Lower leg skin (tissue), 4 donors: ENCODE measurements around the gene SMG1. TPM values are rescaled to one million over a fixed set of nuclear protein-coding genes. Genes with fewer than 3 reads are reported as not detected.
A peak's percentile ranks its signal among the peaks of the same experiment; 100 is the strongest.

Experiments used
- DNase-seq, 2 donors: peaks; one replicate each; pipeline ENCODE4 v3.0.0-alpha.2; 2019; ENCODE audit warnings: low spot score in 2 of 2
- H3K4me3 ChIP-seq: fragments of 200-600 bp; sonication (generic); 2 replicates; pipeline ENCODE4 v1.5.1; 2017; ENCODE audit warnings: mild to moderate bottlenecking, low read depth; ENCODE audit not compliant: poor library complexity, severe bottlenecking
- POLR2A ChIP-seq, 2 donors: fragments of 450-650 bp; IDR thresholded peaks; one replicate each; pipeline ENCODE4 v1.6.1; 2016 to 2017; ENCODE audit warnings: antibody characterized with exemption in 2 of 2, mild to moderate bottlenecking in 1 of 2, moderate library complexity in 1 of 2
- WGBS, 2 donors: methylation state at CpG; one replicate each; pipeline ENCODE4 v1.1.5; 2018; 5-methylcytosine and 5-hydroxymethylcytosine counted together
- intact Hi-C: fragments of 100-400 bp; cut with DNase I; formaldehyde crosslinking; loops from one replicate; pipeline ENCODE4 v1.15.0; 2023; ENCODE audit warnings: low total_unique reads
- total RNA-seq, 4 donors: library from RNA; depleted of rRNA; stranded (reverse); fragments of >200 nt; gene quantifications; one replicate each; pipeline ENCODE4 v1.1.0, GENCODE V29; 2016
- TF ChIP-seq, protein P1 (sequence below), 3 donors: fragments of 450-650 bp; IDR thresholded peaks; one replicate each; pipeline ENCODE4 v1.5.1; 2016; ENCODE audit warnings: antibody characterized with exemption in 3 of 3, mild to moderate bottlenecking in 3 of 3, moderate library complexity in 2 of 3

Gene SMG1
- total RNA-seq, 4 donors from 2014 or later = 86.4 to 187 (median 105) TPM

DNA sequence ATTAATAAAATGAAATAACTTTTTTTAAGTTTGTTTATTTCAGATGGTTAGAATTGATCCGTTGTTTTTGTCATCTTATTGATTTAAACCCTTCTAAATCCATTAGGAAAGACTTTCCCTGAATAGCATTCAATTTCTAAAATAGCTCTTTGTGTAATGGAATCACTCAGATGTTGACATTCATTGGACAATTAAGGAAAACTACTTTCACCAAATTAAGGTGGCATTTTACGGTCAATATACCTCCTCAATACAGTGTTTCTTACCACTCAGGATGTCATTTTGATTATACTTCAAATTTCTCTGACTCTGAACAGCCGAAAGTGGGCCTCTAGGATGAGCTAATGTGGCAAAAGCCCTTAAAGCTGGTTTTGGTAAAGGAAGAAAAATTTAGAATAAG lies 126.7 kb downstream of the SMG1 start:
- TF ChIP-seq, protein P1, sequence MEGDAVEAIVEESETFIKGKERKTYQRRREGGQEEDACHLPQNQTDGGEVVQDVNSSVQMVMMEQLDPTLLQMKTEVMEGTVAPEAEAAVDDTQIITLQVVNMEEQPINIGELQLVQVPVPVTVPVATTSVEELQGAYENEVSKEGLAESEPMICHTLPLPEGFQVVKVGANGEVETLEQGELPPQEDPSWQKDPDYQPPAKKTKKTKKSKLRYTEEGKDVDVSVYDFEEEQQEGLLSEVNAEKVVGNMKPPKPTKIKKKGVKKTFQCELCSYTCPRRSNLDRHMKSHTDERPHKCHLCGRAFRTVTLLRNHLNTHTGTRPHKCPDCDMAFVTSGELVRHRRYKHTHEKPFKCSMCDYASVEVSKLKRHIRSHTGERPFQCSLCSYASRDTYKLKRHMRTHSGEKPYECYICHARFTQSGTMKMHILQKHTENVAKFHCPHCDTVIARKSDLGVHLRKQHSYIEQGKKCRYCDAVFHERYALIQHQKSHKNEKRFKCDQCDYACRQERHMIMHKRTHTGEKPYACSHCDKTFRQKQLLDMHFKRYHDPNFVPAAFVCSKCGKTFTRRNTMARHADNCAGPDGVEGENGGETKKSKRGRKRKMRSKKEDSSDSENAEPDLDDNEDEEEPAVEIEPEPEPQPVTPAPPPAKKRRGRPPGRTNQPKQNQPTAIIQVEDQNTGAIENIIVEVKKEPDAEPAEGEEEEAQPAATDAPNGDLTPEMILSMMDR (IDR thresholded peaks at IDR 0.05) = no peak
- no peak for TF ChIP-seq POLR2A (IDR thresholded peaks at IDR 0.05)
- H3K4me3 ChIP-seq = no peak overlapping the region
- WGBS, 2 donors = 81 to 87% methylated on average over 3 of the region's 3 CpGs
- DNase-seq = no peak
- intact Hi-C loops = no loop called here

DNA sequence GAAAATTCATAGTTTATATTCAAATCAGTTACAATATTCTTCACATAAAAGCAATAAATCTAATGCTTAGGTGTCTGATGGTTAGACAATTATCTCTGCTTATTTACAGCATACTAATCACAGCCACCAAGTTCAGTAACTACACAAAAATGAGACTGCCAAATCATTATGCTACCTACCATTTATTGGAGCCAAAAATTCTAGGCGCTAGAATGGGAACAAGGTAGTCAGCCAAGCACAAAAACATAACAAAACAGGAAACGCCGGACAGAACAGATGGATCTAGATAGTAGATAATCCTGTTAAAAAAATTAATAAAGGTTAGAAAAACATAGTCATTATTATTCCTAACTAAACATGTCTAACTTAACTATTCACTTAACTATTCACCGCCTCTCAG lies 128.5 kb downstream of the SMG1 start:
- DNase-seq = no peak
- intact Hi-C loops = no loop called here
- TF ChIP-seq, protein P1 (IDR thresholded peaks at IDR 0.05) = no peak
- no peak for TF ChIP-seq POLR2A (IDR thresholded peaks at IDR 0.05)
- WGBS, 2 donors = 58 to 65% methylated on average over 4 of the region's 4 CpGs
- H3K4me3 ChIP-seq = no peak overlapping the region

DNA sequence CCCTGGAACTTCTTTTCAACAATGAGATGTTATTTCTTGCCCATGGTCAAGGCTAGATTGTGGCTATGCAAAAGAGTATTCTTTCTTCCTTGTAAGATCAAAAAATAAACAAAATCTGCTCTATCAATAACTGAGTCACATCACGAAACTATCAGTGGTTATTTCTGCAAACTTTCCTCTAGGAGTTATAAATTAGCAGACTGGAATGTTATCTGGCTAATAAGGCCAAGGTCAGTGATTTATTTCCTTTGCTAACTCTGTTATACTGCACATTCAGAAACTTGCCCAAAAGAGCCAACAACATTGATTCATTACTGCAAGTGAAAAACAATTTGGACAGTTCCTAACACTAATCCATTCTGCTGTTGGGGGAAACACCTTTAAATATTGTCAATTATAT lies 129.8 kb downstream of the SMG1 start:
- no peak for DNase-seq
- whole genome bisulfite sequencing, 2 donors = 91 to 97% methylated on average over 1 of the region's 1 CpG
- H3K4me3 ChIP-seq = no peak overlapping the region
- intact Hi-C loops = no loop called here
- TF ChIP-seq, protein P1 (IDR thresholded peaks at IDR 0.05) = no peak
- no peak for TF ChIP-seq POLR2A (IDR thresholded peaks at IDR 0.05)

DNA sequence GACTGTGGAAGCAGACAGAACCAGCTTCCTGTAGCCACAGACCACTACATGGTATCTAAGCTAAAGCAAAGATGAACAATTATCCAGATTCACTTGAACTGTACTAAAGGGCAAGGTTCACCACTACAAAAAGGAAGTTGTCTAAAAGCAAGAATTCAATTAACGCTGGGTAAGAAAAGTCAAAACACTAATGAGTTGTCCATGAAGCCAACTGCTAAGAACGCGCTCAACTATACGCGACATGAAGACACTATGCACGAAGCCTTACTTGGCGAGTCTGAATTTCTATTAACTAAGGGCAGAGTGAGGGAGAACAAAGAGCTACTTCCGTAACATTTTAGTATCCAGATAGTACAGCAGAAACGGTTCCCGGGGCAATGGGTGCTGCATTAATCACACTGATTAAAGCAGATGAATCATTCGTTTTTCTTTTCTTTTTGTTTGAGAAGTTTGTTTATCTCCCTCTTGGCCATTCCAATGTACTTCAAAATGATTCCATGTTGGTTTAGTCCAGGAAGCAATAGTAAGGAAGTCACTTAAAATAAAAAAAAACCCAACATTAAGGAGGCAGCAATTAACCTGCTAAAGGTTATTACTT lies 133.3 kb downstream of the SMG1 start:
- no peak overlapping the region for H3K4me3 ChIP-seq
- TF ChIP-seq, protein P1 (IDR thresholded peaks at IDR 0.05) = no peak
- TF ChIP-seq POLR2A (IDR thresholded peaks at IDR 0.05) = no peak
- DNase-seq = no peak
- intact Hi-C loops = no loop called here
- WGBS, 2 donors = 92 to 93% methylated on average over 11 of the region's 11 CpGs

DNA sequence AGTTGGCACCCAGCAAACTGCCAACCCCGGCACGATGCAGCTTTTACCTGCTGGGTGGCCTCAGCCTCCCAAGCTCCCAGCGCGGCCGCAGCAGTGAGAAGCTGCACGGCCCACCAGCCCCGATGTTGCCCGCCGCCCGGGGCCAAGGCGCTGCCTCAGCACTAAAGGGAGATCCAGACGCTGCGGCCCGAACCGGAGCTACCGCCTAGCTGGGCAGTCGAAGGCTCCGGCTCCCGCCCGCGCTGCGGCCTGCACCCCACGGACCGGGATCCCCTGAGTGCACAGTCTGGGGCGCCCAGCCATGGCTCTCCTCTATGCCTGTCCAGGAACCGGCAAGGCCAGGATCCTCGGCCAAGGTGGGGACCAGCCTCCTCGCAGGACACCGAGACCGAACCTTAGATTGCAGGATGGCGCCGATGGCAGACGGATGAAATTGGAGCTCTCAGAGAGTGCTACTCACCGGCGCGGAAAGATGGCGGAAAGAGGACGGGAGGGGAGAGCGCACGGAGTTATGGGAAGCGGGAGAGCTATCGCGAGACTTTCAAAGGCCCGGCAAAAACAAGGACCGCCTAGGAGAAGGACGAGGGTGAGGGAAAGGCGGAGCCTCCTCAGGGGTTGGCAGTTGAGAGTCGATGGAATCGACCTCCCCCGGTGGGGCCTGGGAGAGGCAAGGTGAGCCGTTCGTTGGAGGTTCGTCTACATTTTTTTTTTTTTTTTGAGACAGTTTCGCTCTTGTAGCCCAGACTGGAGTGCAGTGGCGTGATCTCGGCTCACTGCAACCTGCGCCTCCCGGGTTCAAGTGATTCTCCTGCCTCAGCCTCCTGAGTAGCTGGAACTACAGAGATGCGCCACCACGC lies 136.1 kb downstream of the SMG1 start, which contains the start of gene RPS15A:
TSS of gene RPS15A (minus strand) at position 485 of the 857 bp plus-strand sequence. CDS start 1,221 bp downstream, outside the sequence.
- TF ChIP-seq, protein P1 (IDR thresholded peaks at IDR 0.05) = no peak
- peak in 1 of 2 donors; percentile 25 for TF ChIP-seq POLR2A (IDR thresholded peaks at IDR 0.05)
- intact Hi-C loops = no loop called here
- peak within 1 kb of the TSS; percentile 93 for H3K4me3 ChIP-seq
- DNase-seq = peak; percentile 95 to 98
- 1 to 3% methylated on average over 44 to 53 of the region's 60 CpGs for WGBS, 2 donors
